SK-N-MC (cell line): ENCODE measurements around the gene C6orf15.

ENCODE experiments used
- EZH2 ChIP-seq: fragments of 200-600 bp; sonication (generic); IDR thresholded peaks from one replicate; pipeline ENCODE4 v1.6.1; 2017; ENCODE audit warnings: antibody characterized with exemption
- FOXP2 ChIP-seq: optimal IDR thresholded peaks from 2 replicates; pipeline ENCODE3; 2011; ENCODE audit warnings: mild to moderate bottlenecking, moderate library complexity; ENCODE audit not compliant: insufficient read depth; ENCODE audit errors: extremely low read length, control extremely low read depth
- POLR2AphosphoS5 ChIP-seq: IDR thresholded peaks from 2 replicates; pipeline ENCODE4 v1.6.1; 2012; ENCODE audit warnings: mild to moderate bottlenecking, low read depth, low read length, borderline replicate concordance

GRCh38 chr6:31111712-31112111, 663 bp downstream of the C6orf15 start:
- no peak for TF ChIP-seq EZH2
- no peak for TF ChIP-seq POLR2AphosphoS5
- no peak for TF ChIP-seq FOXP2
